Measurements from ENCODE around the gene KDR.

KDR gene

GRCh38 chr4:55125087-55125721 lies at the start of gene KDR:
KDR (minus strand) TSS chr4:55125595; CDS start chr4:55125293, 302 bp downstream.
- no peak for DNase-seq

- no peak for DNase-seq
Observed at GRCh38 chr4:55173580-55173979, 48.2 kb upstream of the KDR start.

DNA sequence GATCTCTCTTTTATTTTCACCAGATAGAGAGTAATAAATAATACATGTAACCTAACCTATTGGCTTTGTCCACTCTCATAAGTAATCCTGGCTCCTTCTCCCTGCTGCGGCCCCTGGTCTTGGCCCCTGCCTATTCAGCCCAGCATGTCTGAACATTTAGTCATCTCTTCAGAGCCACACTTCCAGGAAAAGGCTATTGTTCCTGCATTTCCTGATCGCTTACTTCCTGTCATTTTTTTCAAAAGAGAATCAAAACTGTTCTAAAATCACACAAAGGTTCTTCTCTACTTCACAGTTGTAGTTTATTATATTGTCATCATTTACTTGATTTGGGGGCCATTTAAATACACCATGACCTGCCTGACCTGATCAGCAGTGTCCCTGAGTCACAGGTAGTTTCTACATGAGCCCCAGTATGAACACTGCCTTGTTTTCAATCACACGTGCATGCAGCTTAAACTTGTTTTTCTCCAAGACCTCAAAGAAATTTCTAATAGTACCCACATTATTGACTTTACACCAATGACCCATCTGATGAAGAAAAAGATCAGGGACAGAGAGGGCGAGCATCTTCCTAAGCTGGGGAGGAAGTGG lies 47.4 kb upstream of the KDR start:
- DNase-seq = no peak

GRCh38 chr4:55170462-55170861 lies 45.1 kb upstream of the KDR start:
- no peak for DNase-seq

- no peak for DNase-seq
Observed at GRCh38 chr4:55169352-55169961, 44.1 kb upstream of the KDR start.

DNA sequence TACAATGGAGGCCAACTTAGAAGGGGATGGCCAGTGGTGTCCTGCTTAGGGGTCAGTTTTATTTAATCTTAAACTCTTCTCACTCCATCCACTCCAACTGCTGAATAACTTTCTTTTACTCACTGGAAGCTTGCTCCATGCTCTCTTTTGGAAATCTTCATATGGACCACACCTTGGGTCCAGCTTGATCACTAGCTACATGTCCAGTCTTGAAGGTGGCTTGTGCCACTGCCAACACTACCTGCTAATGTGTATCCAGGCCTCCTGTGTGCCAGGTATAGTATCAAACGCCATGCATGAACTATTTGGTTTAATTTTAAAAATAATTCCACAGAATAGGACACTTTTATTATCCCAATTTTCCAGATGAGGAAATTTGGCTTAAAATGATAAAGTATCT lies 37.0 kb upstream of the KDR start:
- no peak for DNase-seq

- no peak for DNase-seq
Observed at GRCh38 chr4:55161739-55162138, 36.3 kb upstream of the KDR start.

DNA sequence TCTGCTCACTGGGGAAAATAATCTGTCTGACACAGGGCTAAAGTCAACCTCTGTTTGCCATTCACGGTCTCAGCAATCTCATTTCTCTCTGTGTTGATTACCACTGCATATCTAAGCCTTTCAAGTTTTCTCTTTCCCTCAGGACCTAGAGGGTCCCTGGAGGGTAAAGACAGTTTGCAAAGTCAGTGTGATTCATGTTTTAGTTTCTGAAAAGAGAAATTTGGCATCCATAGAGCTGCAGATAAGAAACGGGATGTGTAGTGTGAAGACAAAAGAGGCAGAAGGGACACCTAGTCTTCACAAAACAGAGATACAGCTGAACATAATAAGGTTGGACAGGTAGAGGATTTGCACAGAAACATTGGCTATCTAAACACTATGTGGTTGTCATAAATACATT lies 34.5 kb upstream of the KDR start:
- no peak for DNase-seq

GRCh38 chr4:55158957-55159356 lies 33.6 kb upstream of the KDR start:
- DNase-seq = no peak

- no peak for DNase-seq
Observed at GRCh38 chr4:55157559-55158277, 32.3 kb upstream of the KDR start.

DNA sequence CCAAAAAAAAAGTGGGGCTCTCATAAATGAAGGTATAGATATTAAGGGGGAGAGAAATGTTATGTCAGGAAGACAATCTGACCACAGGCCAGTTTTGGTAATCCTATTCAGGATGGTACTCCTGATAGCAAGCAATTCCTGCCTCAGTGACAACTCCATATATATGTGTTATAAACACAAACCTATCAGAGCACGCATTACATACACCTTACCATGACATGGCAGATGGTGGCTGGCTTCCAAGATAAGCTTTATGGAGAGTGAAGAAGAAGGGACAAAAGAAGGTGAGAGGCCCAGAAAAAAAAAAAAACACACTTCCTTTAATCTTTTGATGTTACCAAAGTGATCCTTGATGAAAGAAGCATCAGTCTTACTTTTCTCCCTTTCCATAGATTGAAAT lies 29.5 kb upstream of the KDR start:
- DNase-seq = no peak

DNA sequence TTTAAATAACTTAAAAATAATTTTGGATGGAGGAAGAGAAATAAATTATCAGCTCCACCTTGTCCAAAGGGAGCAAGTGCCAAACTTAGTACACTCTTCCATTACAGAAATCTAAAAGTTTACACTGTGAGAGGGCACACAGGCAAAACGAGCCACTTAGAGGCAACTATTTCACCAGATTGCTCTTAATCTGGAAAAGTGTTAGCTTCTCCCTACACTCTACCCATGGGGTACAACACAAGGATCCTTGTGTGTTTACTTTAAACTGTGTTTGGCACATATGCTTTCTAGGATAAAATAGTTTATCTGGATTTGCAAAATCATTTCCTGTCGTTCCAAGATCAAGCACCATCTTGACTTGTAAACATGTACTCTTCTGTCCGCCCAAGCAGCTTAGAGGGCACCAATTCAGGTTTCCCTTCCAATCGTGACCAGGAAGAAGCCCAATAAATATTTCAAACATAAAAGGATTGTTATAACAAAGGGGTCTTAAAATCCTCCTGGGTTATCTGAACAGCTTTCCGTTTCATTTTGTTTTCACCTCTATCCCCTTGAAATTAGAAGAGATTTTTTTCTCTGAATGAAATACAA lies 29.0 kb upstream of the KDR start:
- no peak for DNase-seq

GRCh38 chr4:55143858-55144257 lies 18.5 kb upstream of the KDR start:
- DNase-seq = no peak

DNA sequence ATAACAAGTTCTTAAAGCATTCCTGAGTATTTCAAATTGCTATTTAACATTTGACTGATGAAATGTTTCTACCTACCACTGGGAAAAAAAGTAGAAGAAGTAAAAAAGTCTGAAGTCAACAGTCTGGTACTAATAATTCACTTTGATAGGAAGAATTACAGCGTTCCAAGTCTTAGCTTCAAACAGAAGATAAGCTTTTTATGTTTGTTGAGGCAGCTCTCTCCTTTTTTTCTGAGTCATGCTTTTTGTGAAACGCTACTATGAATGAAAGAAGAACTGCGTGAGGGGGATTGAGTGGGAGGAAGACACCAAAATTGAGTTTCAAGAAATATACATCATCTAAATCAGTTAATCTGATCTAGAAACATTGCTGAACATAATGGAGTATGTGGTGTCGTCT lies 13.0 kb upstream of the KDR start:
- no peak for DNase-seq

DNA sequence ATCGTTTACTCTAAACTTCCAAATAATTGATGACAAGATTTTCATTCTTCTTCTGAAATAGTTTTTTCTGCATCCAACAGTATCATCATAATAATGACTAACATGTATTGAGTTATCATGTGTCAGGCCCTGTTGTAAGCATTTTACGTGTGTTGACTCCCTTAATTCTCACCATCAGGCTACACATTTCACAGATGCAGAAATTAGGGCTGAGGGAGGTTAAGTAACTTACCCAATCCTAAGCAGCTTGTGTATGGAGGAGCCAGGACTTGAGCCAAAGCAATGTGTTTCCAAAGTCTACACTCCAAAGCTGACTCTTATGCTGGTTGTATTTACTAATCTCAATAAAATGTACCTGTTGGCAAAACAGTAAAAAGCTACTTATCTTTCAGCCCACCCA lies 11.2 kb upstream of the KDR start:
- no peak for DNase-seq

GRCh38 chr4:55133951-55134350 lies 8.6 kb upstream of the KDR start:
- no peak for DNase-seq

- DNase-seq = no peak
Observed at GRCh38 chr4:55132775-55133174, 7.4 kb upstream of the KDR start.

DNA sequence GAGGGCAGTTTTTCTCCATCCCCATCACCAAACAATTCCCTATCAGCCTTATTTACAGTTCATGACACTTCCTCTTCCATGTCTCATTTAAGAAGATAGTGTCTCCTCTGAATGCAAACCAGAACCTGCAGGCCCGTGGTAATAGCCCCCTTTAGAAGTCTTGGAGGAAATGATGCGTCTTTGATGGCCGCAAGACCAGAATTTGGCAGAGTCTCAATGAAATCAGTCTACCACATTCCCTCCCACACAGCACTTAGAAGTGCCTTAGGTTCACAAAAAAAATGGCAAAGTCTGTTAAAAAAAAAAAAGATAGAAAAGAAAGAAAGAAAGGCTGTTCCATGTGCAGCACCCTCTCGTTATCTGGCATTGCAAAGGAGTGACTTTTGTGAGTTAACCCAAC lies 2.1 kb upstream of the KDR start:
- no peak for DNase-seq

DNA sequence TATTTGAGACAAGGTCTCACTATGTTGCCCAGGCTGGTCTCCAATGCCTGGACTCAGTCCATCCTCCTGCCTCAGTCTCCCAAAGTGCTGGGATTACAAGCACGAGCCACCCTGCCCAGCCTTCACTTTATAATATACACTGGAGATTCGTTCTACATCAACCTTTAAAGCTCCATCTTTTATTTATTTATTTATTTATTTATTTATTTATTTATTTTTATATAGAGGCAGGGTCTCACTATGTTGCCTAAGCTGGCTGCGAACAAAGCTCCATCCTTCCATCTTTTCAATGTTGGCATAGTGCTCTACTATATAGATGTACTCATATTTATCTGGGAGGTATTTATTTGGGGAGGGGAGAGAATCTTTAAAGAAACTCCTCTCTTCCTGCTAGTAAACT lies 1.7 kb upstream of the KDR start:
- no peak for DNase-seq

DNA sequence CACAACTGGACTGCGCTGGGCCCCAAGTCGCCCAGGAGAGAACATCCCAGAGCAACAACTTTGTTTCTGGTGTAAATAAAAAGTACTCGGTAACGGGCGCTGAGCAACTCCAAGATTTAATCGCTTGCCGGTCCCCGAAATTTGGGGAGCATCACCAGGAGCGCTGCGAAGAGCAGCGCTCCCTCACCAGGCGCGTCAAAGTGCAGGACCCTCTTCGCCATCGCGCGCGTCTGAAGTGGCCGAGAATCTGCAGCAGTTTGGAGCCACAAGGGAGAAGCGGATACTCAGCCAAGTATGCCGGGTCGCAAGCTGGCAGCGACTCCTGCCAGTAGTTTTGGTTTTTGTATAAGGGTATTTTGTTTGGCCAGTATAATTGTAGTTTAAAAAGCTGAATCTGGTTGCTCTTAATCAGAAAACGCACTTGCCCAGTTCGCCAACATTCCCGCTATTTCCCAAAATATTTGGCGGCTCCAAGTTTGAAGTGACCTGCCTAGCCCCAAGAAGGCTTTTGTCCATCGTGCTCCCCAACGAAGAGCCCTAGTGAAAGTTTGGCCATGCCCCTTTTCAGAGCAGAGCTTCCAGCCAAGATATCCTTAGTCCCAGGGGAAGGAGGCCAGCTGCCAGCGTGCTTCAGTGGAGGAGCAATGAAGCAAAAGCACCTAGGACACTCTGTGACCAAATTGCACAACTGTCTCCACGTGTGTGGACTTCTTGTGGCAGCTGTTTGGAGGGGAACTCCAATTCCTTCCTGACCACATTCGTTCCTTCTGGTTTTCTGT lies 557 bp upstream of the KDR start:
- no peak for DNase-seq

- DNase-seq = no peak
Observed at GRCh38 chr4:55124322-55125076, 896 bp downstream of the KDR start.

- DNase-seq = no peak
Observed at GRCh38 chr4:55123791-55124190, 1.6 kb downstream of the KDR start.
